Neutrophil (primary cell): ENCODE results near the gene MC2R.

Experiments
- H3K27ac ChIP-seq: fragments of 200-600 bp; sonication (generic); 2 replicates; pipeline ENCODE4 v1.5.1; 2016; ENCODE audit warnings: mild to moderate bottlenecking, moderate library complexity
- H3K27me3 ChIP-seq: fragments of 200-600 bp; sonication (generic); 2 replicates; pipeline ENCODE4 v1.6.0; 2016; ENCODE audit warnings: mild to moderate bottlenecking
- H3K36me3 ChIP-seq: fragments of 200-600 bp; sonication (generic); 2 replicates; pipeline ENCODE4 v1.5.1; 2017
- H3K4me1 ChIP-seq, 2 experiments: fragments of 200-600 bp in 1 of 2; sonication (generic) in 1 of 2; 1 replicate in 1 of 2; 2 replicates in 1 of 2; pipeline versions ENCODE4 v1.5.1 to v1.6.1; 2013 to 2016; ENCODE audit warnings: low read depth in 1 of 2, low read length in 1 of 2, mild to moderate bottlenecking in 1 of 2, moderate library complexity in 1 of 2; ENCODE audit not compliant: control insufficient read depth in 1 of 2, insufficient read depth in 1 of 2
- H3K4me3 ChIP-seq, 2 experiments: fragments of 200-600 bp in 1 of 2; sonication (generic) in 1 of 2; 1 replicate in 1 of 2; 2 replicates in 1 of 2; pipeline ENCODE4 v1.5.1; 2013 to 2016; ENCODE audit warnings: low read depth in 1 of 2, low read length in 1 of 2, mild to moderate bottlenecking in 1 of 2, moderate library complexity in 1 of 2
- H3K9me3 ChIP-seq: fragments of 200-600 bp; sonication (generic); 2 replicates; pipeline ENCODE4 v1.5.1; 2016
- CTCF ChIP-seq: fragments of 200-600 bp; sonication (generic); IDR thresholded peaks from 2 replicates; pipeline ENCODE4 v1.5.1; 2016; ENCODE audit warnings: antibody characterized with exemption

Gene MC2R

GRCh38 chr18:13849791-13850190 is 65.5 kb downstream of the MC2R start:
- Histone ChIP-seq H3K9me3 (no peaks in the 10 kb centered on the region), H3K27ac (no peak overlapping the region), H3K4me3 (no peak overlapping the region), H3K36me3 (no peaks in the 10 kb centered on the region), H3K27me3 (no peaks in the 10 kb centered on the region), H3K4me1 (no peaks in the 10 kb centered on the region)
- no peak for TF ChIP-seq CTCF

- Histone ChIP-seq H3K36me3 (no peaks in the 10 kb centered on the region), H3K27ac (no peak overlapping the region), H3K27me3 (peaks cover 14% of the 10 kb centered on the region), H3K4me1 (no peaks in the 10 kb centered on the region), H3K4me3 (no peak overlapping the region), H3K9me3 (no peaks in the 10 kb centered on the region)
- no peak for TF ChIP-seq CTCF
Observed at GRCh38 chr18:13836559-13836958, 78.8 kb downstream of the MC2R start.

GRCh38 chr18:13835202-13835601 is 80.1 kb downstream of the MC2R start:
- Histone ChIP-seq H3K27me3 (peaks cover 20% of the 10 kb centered on the region), H3K9me3 (no peaks in the 10 kb centered on the region), H3K4me3 (no peak overlapping the region), H3K27ac (no peak overlapping the region), H3K4me1 (no peaks in the 10 kb centered on the region), H3K36me3 (no peaks in the 10 kb centered on the region)
- no peak for TF ChIP-seq CTCF

GRCh38 chr18:13834496-13835015 is 80.8 kb downstream of the MC2R start:
- peaks cover 20% of the 10 kb centered on the region for H3K27me3 ChIP-seq

More at GRCh38 chr18:13834496-13835015, 80.8 kb downstream of the MC2R start:
- no peak overlapping the region for H3K27ac ChIP-seq
- no peak overlapping the region for H3K4me3 ChIP-seq
- TF ChIP-seq CTCF: no peak
- H3K9me3 ChIP-seq: no peaks in the 10 kb centered on the region
- H3K36me3 ChIP-seq: no peaks in the 10 kb centered on the region
- no peaks in the 10 kb centered on the region for H3K4me1 ChIP-seq
